ENCODE data around the gene EXT2.

GRCh38 chr11:44108260-44108659 is 12.8 kb downstream of the EXT2 start:
- TF ChIP-seq SMC3 (IDR thresholded peaks at IDR 0.05; ENCODE audit: low read depth, low read length) (no peak), USF2 (IDR thresholded peaks at IDR 0.05; ENCODE audit: borderline replicate concordance, low read depth, low read length) (no peak), CTCF (IDR thresholded peaks at IDR 0.05) (no peak), POLR2AphosphoS5 (IDR thresholded peaks at IDR 0.05; ENCODE audit: low read depth, low read length) (no peak), REST (IDR thresholded peaks at IDR 0.05; ENCODE audit: low read depth, low read length) (no peak), SIN3A (IDR thresholded peaks at IDR 0.05; ENCODE audit: borderline replicate concordance, low read depth, low read length) (no peak), FOXM1 (IDR thresholded peaks at IDR 0.05; ENCODE audit: low read depth) (no peak), NFIC (IDR thresholded peaks at IDR 0.05; ENCODE audit: borderline replicate concordance) (no peak)
